ENCODE measurements around the gene TNNT2. TPM values are rescaled to one million over a fixed set of nuclear protein-coding genes. Genes with fewer than 3 reads are reported as not detected.

Gene TNNT2
- total RNA-seq, 1 donor from 2014 or later = 1.9 TPM

- no peak for DNase-seq (ENCODE audit: low spot score, unreplicated experiment)
- H3K9me3 Mint-ChIP-seq (ENCODE audit: low read depth) = no peaks in the 10 kb centered on the region
- peaks cover 22% of the 10 kb centered on the region for H3K27me3 Mint-ChIP-seq
- no peak overlapping the region for H3K27ac Mint-ChIP-seq
- no peaks in the 10 kb centered on the region for H3K4me1 Mint-ChIP-seq (ENCODE audit: low read depth)
- TF ChIP-seq, protein P1, sequence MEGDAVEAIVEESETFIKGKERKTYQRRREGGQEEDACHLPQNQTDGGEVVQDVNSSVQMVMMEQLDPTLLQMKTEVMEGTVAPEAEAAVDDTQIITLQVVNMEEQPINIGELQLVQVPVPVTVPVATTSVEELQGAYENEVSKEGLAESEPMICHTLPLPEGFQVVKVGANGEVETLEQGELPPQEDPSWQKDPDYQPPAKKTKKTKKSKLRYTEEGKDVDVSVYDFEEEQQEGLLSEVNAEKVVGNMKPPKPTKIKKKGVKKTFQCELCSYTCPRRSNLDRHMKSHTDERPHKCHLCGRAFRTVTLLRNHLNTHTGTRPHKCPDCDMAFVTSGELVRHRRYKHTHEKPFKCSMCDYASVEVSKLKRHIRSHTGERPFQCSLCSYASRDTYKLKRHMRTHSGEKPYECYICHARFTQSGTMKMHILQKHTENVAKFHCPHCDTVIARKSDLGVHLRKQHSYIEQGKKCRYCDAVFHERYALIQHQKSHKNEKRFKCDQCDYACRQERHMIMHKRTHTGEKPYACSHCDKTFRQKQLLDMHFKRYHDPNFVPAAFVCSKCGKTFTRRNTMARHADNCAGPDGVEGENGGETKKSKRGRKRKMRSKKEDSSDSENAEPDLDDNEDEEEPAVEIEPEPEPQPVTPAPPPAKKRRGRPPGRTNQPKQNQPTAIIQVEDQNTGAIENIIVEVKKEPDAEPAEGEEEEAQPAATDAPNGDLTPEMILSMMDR (IDR thresholded peaks at IDR 0.05; ENCODE audit: unreplicated experiment) = no peak
- no peak overlapping the region for H3K4me3 Mint-ChIP-seq (ENCODE audit: low read depth)
- no peaks in the 10 kb centered on the region for H3K36me3 Mint-ChIP-seq (ENCODE audit: insufficient read depth)
Measured at GRCh38 chr1:201318504-201319340, 58.8 kb downstream of the TNNT2 start.

DNA sequence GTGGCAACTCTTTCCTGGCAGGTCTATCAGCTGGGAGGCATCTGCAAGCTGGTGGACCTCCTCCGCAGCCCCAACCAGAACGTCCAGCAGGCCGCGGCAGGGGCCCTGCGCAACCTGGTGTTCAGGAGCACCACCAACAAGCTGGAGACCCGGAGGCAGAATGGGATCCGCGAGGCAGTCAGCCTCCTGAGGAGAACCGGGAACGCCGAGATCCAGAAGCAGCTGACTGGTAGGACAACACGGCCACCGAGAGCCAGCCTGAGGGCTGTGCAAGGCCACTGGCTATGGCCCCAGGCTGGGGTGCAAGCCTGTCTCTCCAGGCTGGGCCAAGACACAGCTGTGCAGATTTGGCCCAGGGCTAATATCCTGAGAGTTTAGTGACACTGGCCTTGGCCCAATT lies 59.9 kb downstream of the TNNT2 start:
- no peak for DNase-seq (ENCODE audit: low spot score, unreplicated experiment)
- Mint-ChIP-seq H3K4me1 (ENCODE audit: low read depth) (no peaks in the 10 kb centered on the region), H3K27ac (no peak overlapping the region), H3K36me3 (ENCODE audit: insufficient read depth) (no peaks in the 10 kb centered on the region), H3K4me3 (ENCODE audit: low read depth) (no peak overlapping the region), H3K27me3 (peaks cover 21% of the 10 kb centered on the region), H3K9me3 (ENCODE audit: low read depth) (no peaks in the 10 kb centered on the region)
- TF ChIP-seq, protein P1 (IDR thresholded peaks at IDR 0.05; ENCODE audit: unreplicated experiment) = no peak

GRCh38 chr1:201316556-201316955 lies 60.9 kb downstream of the TNNT2 start:
- no peak overlapping the region for H3K4me3 Mint-ChIP-seq (ENCODE audit: low read depth)
- no peak for DNase-seq (ENCODE audit: low spot score, unreplicated experiment)
- H3K4me1 Mint-ChIP-seq (ENCODE audit: low read depth) = no peaks in the 10 kb centered on the region
- peaks cover 21% of the 10 kb centered on the region for H3K27me3 Mint-ChIP-seq
- H3K9me3 Mint-ChIP-seq (ENCODE audit: low read depth) = no peaks in the 10 kb centered on the region
- no peak overlapping the region for H3K27ac Mint-ChIP-seq
- no peaks in the 10 kb centered on the region for H3K36me3 Mint-ChIP-seq (ENCODE audit: insufficient read depth)
- TF ChIP-seq, protein P1 (IDR thresholded peaks at IDR 0.05; ENCODE audit: unreplicated experiment) = no peak

GRCh38 chr1:201313086-201313485 lies 64.4 kb downstream of the TNNT2 start:
- H3K9me3 Mint-ChIP-seq (ENCODE audit: low read depth) = no peaks in the 10 kb centered on the region
- H3K27me3 Mint-ChIP-seq = peaks cover 34% of the 10 kb centered on the region
- DNase-seq (ENCODE audit: low spot score, unreplicated experiment) = no peak
- no peaks in the 10 kb centered on the region for H3K36me3 Mint-ChIP-seq (ENCODE audit: insufficient read depth)
- TF ChIP-seq, protein P1 (IDR thresholded peaks at IDR 0.05; ENCODE audit: unreplicated experiment) = no peak
- no peak overlapping the region for H3K27ac Mint-ChIP-seq
- H3K4me1 Mint-ChIP-seq (ENCODE audit: low read depth) = peaks cover 5% of the 10 kb centered on the region
- H3K4me3 Mint-ChIP-seq (ENCODE audit: low read depth) = no peak overlapping the region

DNA sequence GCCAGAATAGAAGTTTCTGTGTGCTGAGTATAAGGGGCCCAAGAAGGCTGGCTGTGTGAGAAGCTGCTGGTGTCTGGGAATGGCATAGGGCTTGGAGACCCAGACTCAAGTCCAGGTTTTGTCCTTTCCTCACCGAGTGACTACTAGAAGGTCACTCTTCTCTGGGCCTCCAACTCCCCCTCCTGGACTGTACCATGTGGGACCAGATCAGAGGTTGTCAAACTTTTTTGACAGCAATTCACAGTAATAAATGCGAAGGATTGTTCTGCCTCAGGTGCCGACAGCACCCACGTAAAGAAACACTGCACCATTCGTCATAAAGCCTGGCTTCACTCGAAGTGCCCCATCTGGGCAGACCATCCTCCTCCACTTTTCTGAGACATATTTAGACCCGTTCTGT lies 65.2 kb downstream of the TNNT2 start:
- no peak for DNase-seq (ENCODE audit: low spot score, unreplicated experiment)
- no peak overlapping the region for H3K4me3 Mint-ChIP-seq (ENCODE audit: low read depth)
- TF ChIP-seq, protein P1 (IDR thresholded peaks at IDR 0.05; ENCODE audit: unreplicated experiment) = no peak
- H3K9me3 Mint-ChIP-seq (ENCODE audit: low read depth) = no peaks in the 10 kb centered on the region
- H3K27ac Mint-ChIP-seq = no peak overlapping the region
- peaks cover 32% of the 10 kb centered on the region for H3K27me3 Mint-ChIP-seq
- no peaks in the 10 kb centered on the region for H3K36me3 Mint-ChIP-seq (ENCODE audit: insufficient read depth)
- peaks cover 5% of the 10 kb centered on the region for H3K4me1 Mint-ChIP-seq (ENCODE audit: low read depth)

Measured in progenitor cell of endocrine pancreas (in vitro differentiated cells).